ENCODE measurements around the gene LRP4. TPM values are rescaled to one million over a fixed set of nuclear protein-coding genes. Genes with fewer than 3 reads are reported as not detected.

LRP4 gene, protein sequence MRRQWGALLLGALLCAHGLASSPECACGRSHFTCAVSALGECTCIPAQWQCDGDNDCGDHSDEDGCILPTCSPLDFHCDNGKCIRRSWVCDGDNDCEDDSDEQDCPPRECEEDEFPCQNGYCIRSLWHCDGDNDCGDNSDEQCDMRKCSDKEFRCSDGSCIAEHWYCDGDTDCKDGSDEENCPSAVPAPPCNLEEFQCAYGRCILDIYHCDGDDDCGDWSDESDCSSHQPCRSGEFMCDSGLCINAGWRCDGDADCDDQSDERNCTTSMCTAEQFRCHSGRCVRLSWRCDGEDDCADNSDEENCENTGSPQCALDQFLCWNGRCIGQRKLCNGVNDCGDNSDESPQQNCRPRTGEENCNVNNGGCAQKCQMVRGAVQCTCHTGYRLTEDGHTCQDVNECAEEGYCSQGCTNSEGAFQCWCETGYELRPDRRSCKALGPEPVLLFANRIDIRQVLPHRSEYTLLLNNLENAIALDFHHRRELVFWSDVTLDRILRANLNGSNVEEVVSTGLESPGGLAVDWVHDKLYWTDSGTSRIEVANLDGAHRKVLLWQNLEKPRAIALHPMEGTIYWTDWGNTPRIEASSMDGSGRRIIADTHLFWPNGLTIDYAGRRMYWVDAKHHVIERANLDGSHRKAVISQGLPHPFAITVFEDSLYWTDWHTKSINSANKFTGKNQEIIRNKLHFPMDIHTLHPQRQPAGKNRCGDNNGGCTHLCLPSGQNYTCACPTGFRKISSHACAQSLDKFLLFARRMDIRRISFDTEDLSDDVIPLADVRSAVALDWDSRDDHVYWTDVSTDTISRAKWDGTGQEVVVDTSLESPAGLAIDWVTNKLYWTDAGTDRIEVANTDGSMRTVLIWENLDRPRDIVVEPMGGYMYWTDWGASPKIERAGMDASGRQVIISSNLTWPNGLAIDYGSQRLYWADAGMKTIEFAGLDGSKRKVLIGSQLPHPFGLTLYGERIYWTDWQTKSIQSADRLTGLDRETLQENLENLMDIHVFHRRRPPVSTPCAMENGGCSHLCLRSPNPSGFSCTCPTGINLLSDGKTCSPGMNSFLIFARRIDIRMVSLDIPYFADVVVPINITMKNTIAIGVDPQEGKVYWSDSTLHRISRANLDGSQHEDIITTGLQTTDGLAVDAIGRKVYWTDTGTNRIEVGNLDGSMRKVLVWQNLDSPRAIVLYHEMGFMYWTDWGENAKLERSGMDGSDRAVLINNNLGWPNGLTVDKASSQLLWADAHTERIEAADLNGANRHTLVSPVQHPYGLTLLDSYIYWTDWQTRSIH (N-terminal part only)
- 0.66 and 0.90 TPM in 2 replicates for total RNA-seq

DNA sequence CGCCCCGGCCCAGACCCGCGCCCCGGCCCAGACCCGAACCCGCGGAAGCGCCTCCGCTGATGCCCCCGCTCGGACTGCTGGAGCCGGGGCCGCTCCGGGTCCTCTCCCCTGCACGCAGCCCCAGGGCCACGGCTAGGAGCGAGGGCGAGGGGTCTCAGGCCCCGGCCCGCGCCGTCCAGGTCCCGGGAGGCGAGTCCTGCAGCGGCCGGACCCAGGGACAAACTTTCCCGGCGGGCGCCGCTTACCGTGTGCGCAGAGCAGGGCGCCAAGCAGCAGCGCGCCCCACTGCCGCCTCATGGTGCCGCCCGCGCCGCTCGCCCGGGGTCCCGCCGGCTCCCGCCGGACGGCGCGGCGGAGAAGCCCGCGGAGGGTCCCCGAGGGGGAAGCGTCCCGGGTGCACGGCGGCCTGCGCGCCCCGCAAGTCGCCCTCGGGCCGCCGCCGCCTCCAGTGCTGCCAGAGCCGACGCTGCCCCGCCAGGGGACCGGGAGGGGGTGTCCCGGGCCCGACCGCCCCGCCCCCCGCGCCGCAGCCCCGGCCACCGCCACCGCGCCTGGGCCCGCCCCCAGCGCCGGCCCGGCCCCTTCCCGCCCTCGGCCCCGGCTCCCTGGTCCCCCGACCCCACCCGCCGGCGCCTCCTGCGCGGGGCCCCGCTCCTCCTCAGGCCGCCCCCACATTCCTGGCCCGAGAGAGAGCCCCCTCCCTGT, at the start of gene LRP4:
Gene LRP4 (minus strand): TSS at position 468 of the 705 bp plus-strand sequence. CDS start 171 bp downstream, at position 297.

DNA sequence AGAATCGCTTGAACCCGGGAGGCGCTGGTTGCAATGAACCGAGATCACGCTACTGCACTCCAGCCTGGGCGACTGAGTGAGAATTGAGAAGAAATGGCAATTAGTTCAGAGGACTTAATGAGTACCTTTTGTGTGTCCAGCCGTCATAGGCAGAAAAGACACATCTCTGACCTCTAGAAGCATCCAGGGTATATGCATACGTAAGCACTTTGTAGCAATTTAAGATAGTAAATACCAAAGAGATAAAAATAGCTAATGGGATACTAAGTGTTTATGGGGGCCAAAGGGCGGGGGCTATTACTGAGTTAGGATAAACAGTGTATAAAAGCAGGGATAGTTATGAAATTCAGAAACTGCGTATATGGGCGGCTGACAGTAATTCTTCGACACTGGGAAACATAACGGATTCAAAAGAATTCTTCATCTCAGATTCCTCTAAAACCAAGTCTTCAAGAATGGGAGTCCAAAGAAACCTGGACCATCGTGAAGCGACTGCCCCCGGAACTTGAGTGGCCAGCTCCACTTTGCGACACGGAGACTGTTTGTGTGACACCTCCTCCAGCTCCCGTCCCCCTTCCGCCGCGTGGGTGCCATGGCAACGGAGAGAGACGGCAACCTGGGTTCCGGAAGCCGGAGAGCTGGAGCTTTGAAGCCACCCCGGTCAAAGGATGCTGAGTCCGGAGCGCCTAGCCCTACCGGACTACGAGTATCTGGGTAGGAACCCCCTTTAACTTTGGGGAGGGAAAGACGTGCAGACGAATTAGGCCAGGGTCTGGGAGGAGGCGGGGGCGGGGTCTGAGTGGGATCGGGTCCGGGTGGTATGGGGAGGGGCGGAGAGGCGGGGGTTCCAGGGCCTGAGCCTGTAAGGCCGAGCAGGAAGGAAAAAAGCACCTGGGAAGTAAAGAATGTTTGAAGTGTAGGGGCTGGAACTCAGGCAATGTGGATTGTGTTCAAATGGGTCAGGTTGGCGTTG, 18.1 kb upstream of the LRP4 start, which contains the start of gene CSTPP1:
Gene CSTPP1 (plus strand): TSS at position 624 of the 973 bp plus-strand sequence. CDS start 45 bp downstream, at position 669.

DNA sequence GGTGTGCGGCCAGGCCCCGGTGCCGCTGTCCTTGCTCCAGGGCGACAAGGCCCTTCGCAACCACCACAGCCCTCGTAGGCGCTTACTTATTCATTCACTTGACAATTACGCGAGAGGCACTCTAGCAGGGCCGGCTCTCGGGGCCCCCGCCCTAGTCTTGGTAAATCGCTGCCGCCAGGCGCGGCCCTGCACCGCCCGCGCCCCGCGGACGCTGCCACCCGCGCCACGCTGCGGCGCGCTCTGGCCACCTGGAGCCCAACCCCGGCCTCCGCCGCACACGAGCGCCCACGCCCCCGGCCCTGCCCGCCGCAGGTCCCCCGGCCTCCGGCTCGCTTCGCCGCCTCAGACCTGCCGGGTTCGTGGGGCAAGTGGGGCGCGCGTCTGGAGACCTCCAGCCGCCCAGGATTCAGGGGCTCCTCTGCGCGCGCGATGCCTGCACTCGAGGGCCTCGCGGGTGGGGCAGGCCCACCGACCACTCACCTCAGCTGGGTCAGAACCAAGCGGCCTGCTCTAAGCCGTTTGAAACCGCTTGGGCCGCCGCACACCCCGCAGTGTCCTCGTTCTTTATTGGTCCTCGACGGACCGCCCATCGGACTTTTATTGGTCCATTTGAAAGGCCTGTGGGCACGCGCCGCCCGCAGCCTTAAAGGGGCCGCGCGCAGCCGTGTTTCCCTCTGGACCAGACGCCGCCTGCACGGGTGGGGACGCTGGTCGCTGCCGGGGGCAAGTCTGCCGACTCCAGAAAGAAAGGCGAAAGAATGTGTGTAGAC, 72.4 kb downstream of the LRP4 start, which contains the start of gene CKAP5:
Gene CKAP5 (minus strand): TSS at position 541 of the 770 bp plus-strand sequence. CDS start 25,049 bp downstream, outside the sequence.

Other genes with a start within 250 kb of the LRP4 start
- 14.8 and 18.2 TPM in 2 replicates for gene ARHGAP1, start 217.9 kb downstream of the LRP4 start, total RNA-seq
- 4.5 and 5.4 TPM in 2 replicates for gene ZNF408, start 217.5 kb downstream of the LRP4 start, total RNA-seq
- gene F2, start 199.3 kb downstream of the LRP4 start, total RNA-seq: 0.09 TPM in 1 of 2 replicates, not detected in the other
- 77.4 and 77.5 TPM in 2 replicates for gene CKAP5, start 72.3 kb downstream of the LRP4 start, total RNA-seq
- 11.1 and 13.1 TPM in 2 replicates for gene CSTPP1, start 18.2 kb upstream of the LRP4 start, total RNA-seq

Measured in endothelial cell of coronary artery (primary cell).